ENCODE measurements around the gene STAC3. TPM values are rescaled to one million over a fixed set of nuclear protein-coding genes. Genes with fewer than 3 reads are reported as not detected.

Gene STAC3
- total and polyA plus RNA-seq, 12 donors, result 0.30 to 2.9 (median 0.98) TPM

- H3K4me3 ChIP-seq, result peak overlapping the region in 1 of 10 donors; percentile 4
- TF ChIP-seq, protein P1, sequence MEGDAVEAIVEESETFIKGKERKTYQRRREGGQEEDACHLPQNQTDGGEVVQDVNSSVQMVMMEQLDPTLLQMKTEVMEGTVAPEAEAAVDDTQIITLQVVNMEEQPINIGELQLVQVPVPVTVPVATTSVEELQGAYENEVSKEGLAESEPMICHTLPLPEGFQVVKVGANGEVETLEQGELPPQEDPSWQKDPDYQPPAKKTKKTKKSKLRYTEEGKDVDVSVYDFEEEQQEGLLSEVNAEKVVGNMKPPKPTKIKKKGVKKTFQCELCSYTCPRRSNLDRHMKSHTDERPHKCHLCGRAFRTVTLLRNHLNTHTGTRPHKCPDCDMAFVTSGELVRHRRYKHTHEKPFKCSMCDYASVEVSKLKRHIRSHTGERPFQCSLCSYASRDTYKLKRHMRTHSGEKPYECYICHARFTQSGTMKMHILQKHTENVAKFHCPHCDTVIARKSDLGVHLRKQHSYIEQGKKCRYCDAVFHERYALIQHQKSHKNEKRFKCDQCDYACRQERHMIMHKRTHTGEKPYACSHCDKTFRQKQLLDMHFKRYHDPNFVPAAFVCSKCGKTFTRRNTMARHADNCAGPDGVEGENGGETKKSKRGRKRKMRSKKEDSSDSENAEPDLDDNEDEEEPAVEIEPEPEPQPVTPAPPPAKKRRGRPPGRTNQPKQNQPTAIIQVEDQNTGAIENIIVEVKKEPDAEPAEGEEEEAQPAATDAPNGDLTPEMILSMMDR (IDR thresholded peaks at IDR 0.05), result peak; percentile 26 to 82 (median 56)
- ATAC-seq (peak in 4 of 8 donors; percentile 12 to 51 (median 44)), DNase-seq (peak in 1 of 2 donors; percentile 61)
- H3K27ac ChIP-seq, result no peak overlapping the region
- peaks cover 0 to 39% (median 20%) of the 10 kb centered on the region in 9 donors for H3K4me1 ChIP-seq
- WGBS, 2 donors, result 14% methylated on average over 61 of the region's 61 CpGs
- H3K27me3 ChIP-seq, result peaks cover 16 to 79% (median 75%) of the 10 kb centered on the region in 7 donors
- intact Hi-C loops (cut with DNase I), result no loop called here
- no peaks in the 10 kb centered on the region for H3K36me3 ChIP-seq
- H3K9me3 ChIP-seq, result no peaks in the 10 kb centered on the region
Measured at GRCh38 chr12:57224973-57225679, 25.9 kb downstream of the STAC3 start.

DNA sequence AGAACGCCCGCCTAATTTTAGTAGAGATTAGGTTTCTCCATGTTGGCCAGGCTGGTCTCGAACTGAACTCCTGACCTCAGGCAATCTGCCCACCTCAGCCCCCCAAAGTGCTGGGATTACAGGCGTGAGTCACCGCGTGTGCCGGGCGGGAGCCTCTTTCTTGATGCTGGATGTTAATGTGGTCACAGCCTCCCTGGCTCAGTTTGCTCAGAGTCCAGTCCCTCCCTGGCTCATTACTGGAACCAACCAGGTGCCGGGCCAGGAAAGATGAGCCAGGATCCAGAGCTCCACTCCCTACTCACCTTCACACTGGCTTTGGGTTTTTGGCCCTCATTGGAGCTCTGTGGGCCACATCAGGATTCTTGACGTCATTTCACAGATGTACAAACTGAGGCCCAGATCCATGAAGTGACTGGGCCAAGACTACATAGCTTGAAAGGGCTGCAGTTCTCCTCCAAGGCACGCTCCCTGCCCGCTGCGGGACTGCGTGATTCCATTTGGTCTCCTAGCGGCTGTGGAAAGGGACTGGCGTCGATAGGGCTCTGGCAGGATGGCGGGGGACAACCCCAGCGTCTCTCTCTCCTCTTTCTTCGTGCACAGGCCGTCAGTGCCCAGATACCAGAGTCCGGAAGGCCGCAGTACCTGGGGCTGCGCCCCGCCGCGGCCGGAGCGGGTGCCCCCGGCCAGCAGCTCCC, 26.6 kb downstream of the STAC3 start:
- TF ChIP-seq, protein P1 (IDR thresholded peaks at IDR 0.05), result no peak
- 43 to 47% methylated on average over 30 of the region's 30 CpGs for WGBS, 2 donors
- Histone ChIP-seq H3K4me1 (peaks cover 0 to 35% (median 16%) of the 10 kb centered on the region in 9 donors), H3K27me3 (peaks cover 16 to 86% (median 82%) of the 10 kb centered on the region in 7 donors), H3K9me3 (no peaks in the 10 kb centered on the region), H3K27ac (no peak overlapping the region), H3K36me3 (no peaks in the 10 kb centered on the region), H3K4me3 (peak overlapping the region in 1 of 10 donors; percentile 4)
- ATAC-seq (no peak), DNase-seq (no peak)
- intact Hi-C loops (cut with DNase I), result no loop called here

GRCh38 chr12:57223191-57224165, 27.5 kb downstream of the STAC3 start:
- no peak for DNase-seq
- Histone ChIP-seq H3K4me3 (no peak overlapping the region), H3K27ac (no peak overlapping the region), H3K9me3 (no peaks in the 10 kb centered on the region), H3K27me3 (peaks cover 16 to 95% (median 91%) of the 10 kb centered on the region in 7 donors), H3K4me1 (peaks cover 0 to 27% (median 10%) of the 10 kb centered on the region in 9 donors), H3K36me3 (no peaks in the 10 kb centered on the region)
- 54 to 55% methylated on average over 22 of the region's 22 CpGs for WGBS, 2 donors
- intact Hi-C loops (cut with DNase I), result no loop called here
- ATAC-seq, result no peak
- TF ChIP-seq, protein P1 (IDR thresholded peaks at IDR 0.05), result no peak

All from heart right ventricle (tissue), 16 donors.